ENCODE results near the gene GNG12.

GRCh38 chr1:67771749-67772148 lies 61.5 kb downstream of the GNG12 start:
- no peak for TF ChIP-seq POLR2A (IDR thresholded peaks at IDR 0.05; ENCODE audit: low read length)
- TF ChIP-seq GATA1 (IDR thresholded peaks at IDR 0.05; ENCODE audit: low read depth, low read length) = no peak

All from erythroblast (primary cell).